ENCODE measurements around the gene OLFM2. TPM values are rescaled to one million over a fixed set of nuclear protein-coding genes. Genes with fewer than 3 reads are reported as not detected.
A peak's percentile ranks its signal among the peaks of the same experiment; 100 is the strongest.

Gene OLFM2
- total RNA-seq, 1 experiment from 2014 or later: not detected

DNA sequence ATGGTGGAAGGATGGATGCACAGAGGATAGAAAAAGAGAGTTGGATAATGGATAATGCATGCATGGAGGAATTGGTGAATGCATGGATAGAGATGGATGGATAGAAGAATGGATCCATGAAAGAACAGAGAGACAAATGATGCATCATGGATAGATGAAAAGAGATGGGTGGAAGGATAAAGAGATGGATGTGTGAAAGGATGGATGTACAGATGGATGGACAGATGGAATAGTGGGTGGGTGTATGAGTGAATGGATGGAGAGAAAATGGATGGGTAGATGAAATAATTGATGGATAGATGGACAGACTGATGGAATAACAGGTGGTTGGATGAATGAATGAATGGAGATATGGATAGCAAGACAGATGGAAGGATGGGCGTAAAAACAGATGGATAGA is 25.7 kb downstream of the OLFM2 start:
- DNase-seq (ENCODE audit: low spot score): no peak

DNA sequence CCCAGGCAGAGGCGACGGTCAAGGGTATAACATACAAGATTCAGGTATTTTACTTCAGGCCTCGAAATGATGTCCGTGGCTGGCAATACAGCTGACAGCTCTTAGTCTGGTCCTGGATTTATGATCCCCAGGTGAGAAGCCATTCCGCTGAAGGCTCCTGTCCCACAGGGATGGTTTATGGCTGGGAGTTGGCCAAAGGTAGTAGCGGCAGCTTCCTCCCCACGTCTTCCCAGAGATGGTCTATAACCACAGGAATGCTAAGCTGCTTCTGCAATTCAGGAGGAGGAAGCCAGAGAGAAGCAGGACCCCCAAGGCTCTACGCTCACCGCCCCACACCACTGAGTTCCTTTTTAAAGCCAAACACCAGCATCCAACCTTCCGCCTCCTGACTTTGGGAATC is 27.1 kb downstream of the OLFM2 start:
- DNase-seq (ENCODE audit: low spot score): no peak

DNA sequence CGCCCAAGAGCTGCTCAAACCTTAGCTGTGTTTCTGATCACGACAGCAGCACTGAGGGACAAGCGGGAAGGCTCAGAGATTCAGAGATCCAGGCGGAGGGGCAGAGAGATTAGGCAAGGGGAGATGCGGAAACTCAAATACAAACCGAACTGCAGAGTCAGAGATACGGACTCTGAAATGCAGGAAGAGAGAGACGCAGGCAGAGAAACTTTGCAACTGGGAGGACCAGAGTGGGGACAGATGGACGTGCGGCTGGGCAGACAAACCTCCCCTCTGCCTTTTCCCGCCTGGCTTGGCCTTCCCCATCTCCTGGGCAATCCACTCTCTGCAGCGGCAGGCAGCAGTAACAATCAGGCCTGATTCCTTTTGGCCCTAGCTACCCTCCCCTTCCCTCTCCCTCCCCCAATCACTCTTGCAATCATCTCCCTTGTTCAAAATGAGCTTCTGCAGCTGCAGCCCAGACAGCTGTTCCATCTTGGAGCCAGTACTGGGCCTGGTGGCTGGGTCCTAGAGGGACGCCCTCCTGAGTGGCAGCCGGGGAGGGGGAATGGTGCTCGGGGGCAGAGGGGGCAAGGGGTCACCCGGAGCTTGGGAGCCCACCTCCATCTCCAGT is 29.7 kb downstream of the OLFM2 start:
- no peak for DNase-seq (ENCODE audit: low spot score)

DNA sequence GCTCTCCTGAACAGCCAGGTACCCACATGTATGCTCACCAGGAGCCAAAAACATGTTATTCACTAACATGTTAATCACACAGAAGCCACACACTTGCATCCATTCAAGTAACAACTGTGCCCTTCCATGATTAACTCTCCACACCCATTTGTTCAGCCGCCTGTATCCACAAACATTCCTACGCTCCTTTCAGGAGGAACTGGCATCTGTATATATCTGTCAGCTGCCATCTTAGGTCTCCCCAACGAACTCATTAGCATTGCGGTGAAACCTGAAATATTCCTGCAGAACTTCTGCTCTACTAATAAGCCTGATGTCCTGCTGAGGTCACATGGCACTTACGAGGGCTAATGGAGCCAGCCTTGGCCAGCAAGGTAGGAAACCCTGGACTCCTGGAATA is 33.0 kb downstream of the OLFM2 start:
- DNase-seq (ENCODE audit: low spot score): no peak

DNA sequence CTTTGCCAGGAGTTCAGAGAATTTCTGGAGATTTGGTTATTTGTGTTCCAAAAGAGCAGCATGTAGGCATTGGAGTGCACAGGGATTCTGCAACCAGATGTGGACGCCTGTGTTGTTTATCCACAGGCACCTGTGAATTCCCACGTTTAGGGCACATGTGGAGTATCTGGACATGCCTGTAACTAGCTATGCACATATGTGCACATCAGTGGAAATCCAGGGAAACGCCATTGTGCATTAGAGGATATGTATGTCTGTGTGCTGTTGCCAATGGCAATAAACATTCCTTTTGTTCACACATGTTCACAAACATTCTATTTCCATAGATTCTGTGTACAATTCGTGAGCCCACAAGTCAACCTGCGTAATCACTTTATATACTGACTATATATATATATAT is 34.7 kb downstream of the OLFM2 start:
- no peak for DNase-seq (ENCODE audit: low spot score)

DNA sequence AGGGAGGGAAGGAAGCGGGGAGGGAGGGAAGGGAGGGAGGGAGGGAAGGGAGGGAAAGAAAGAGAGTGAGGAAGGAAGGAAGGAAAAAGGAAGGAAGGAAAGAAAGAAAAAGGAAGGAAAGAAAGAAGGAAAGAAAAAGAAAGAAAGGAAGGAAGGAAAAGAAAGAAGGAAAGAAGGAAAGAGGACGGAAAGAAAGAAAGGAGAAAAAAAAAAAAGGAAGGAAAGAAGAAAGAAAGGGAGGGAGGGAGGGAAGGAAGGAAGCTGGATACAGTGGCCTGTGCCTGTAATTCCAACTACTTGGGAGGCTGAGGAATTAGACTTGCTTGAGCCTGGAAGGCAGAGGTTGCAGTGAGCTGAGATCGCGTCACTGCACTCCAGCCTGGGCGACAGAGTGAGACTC is 35.3 kb downstream of the OLFM2 start:
- DNase-seq (ENCODE audit: low spot score): no peak

DNA sequence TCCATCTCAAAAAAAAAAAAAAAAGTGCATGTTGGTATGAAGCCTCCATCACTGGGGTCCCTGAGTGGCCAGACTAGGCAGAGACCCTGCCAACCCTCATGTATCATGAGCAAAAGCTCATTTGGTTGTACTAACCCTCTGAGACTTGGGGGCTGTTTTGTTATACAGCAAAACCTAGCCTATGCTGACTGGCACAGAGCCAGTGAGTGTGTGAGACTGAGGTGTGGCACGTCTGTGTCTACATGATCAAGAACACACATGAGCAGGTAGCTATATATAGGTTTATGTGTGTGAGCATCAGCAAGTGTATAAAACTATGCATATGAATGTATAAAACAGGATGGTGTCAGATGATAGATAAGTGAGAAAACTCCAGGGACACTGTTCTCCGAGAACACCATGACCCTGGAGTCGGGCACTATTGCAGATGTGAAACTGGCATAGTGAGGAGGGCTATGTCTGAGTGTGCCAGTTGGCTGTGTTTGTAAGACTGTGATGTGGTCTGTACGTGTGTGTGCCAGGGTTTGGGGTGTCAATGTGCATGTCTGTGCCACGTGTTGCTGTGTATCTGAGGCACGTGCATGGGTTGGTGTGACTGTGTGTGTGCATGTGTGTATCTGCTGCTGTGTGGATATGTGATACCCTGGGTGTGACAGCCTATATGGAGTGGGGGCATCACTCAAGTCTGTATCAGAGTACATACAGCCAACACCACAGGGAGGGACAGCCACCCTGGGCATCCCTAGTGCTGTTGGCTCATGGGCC is 44.5 kb downstream of the OLFM2 start:
- DNase-seq (ENCODE audit: low spot score): no peak

DNA sequence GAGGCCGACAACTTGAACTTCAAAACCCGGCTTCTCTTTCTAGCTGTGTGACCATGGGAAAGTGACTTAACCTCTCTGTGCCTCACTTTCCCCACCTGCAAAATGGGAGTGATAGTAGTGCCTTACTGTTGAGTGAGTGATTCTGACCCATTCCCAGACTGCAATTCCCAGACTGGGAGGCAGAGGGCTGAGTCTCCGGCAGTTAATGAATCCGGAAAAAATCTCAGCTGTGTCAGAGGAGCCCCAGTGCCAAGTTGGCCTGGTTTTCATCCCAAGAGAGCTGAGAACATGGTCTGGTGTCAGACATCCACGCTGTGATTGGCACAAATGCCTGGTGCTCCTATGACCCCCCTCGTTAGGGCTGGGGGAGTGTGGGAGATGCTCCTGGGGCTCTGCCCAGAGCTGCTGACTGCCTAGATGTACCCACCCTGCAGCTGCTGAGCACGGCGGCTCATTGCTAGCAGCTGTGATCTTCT is 51.2 kb downstream of the OLFM2 start:
- DNase-seq (ENCODE audit: low spot score): no peak

DNA sequence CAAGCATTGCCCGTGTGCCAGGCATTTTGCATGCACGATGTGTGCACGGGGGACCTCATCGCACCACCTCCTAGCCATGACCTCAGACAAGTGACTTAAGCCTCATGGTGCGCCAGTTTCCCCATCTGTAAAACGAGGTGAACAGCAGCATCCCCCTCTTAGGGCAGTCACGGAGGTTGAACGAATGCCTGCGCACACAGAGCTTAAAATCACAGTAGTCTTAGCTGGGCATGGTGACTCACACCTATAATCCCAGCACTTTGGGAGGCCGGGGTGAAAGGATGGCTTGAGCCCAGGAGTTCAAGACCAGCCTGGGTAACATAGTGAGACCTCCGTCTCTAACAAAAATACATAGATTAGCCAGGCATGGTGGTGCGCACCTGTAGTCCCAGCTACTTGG is 52.6 kb downstream of the OLFM2 start:
- DNase-seq (ENCODE audit: low spot score): no peak

DNA sequence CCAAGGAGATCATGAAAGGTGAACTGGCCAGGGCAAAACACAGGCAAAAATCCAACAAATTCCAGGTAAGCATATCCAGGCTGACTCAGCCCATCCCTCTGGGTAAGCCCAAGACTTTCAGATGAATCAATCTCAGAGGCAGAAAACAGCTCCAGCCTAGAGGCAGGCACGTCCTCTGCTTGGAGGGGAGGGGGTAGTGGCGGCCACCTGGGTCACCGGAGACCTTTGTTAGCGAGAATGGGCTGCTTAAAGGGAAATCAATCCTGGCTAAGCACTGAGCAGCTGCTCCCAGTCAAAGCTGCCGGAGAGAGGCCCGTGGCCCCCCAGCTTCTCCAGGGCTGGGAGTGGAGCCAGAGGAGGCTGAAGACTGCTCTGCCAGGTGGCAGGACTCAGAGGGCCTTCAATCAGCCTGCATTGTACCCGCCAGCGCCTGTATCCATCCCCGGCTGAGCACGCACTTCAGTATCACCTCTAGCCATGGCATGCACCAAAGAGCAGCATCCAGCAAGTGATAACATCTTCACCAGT is 53.0 kb downstream of the OLFM2 start:
- DNase-seq (ENCODE audit: low spot score): no peak

DNA sequence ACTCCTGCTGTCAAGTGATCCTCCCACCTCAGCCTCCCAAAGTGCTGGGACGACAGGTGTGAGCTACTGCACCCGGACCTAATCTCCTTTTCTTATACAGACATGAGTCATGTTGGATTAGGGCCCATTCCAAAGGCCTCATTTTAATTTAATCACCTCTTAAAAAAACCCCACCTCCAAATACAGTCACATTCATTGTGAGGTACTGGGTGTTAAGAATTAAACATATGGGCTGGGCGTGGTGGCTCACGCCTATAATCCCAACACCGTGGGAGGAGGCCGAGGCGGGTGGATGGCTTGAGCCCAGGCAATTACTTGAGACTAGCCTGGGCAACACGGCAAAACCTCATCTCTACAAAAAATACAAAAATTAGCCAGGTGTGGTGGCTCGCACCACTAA is 54.6 kb downstream of the OLFM2 start:
- DNase-seq (ENCODE audit: low spot score): no peak

DNA sequence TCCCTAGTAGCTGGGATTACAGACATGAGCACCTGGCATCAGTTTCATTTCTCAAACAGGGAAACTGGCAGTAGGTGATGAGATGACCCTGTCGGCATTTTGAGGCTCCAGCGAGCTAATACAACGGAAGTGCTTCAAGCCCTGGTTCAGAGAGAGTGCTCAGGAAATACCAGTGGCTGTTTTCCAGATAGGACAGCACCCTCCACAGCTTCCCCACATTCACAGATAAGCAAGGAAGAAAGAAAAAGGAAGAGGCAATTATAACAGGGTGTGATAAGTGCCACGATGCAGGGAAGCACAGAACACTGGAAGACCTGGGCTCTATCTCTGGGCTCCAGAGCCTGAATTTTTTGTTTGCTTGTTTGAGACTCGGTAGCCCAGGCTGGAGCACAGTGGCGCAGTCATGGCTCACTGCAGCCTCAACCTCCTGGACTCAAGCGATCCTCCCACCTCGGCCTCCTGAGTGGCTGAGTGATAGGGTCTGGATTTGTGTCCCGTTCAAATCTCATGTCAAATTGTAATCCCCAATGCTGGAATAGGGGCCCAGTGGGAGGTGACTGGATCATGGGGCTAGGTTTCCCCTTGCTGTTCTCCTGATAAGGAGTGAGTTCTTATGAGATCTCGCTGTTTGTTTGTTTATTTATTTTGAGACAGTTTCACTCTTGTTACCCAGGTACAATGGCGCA is 57.7 kb downstream of the OLFM2 start:
- DNase-seq (ENCODE audit: low spot score): no peak

DNA sequence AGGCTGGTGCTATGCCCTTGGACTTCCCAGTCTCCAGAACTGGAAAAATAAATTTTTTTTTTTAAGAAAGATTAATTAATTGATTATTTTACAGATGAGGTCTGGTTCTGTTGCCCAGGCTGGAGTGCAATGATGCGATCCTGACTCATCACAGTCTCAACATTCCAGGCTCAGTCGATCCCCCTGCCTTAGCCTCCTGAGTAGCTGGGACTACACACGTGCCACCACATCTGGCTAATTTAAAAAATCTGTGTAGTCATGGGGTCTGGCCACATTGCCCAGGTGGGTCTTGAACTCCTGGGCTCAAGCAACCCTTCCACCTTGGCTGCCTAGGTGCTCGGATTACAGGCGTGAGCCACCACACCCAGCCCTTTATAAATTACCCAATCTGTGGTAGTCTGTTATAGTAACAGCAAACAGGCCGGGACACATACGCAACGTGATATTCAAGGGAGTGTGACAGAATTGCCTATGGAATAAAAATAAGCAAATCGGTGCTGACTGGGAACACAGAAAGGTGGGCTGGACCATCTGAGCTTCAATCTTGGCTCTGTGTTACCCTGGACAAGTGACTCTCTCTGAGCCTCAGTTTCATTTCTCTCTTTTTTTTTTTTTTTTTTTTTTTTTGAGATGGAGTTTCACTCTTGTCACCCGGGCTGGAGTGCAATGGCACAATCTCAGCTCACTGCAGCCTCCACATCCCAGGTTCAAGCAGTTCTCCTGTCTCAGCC is 58.4 kb downstream of the OLFM2 start:
- no peak for DNase-seq (ENCODE audit: low spot score)

DNA sequence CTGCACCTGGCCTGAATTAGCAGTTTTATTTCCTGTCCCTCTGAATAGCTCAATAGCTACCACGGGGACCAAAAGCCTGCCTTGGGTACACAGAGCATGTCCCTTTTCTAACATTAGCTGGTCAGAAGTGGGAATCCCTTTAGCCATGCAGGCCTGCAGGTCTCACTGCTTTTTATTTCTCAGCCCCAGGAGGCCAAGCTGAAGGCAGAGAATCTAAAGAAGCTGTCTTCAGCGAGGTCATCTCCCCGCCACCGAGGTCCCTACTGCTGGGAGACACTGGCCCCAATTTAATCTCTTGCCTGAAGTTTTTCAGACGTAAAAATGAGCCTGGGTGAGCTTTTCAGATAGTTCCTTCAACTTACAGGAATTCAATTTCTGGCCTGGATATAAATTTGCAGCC is 60.5 kb downstream of the OLFM2 start:
- no peak for DNase-seq (ENCODE audit: low spot score)

DNA sequence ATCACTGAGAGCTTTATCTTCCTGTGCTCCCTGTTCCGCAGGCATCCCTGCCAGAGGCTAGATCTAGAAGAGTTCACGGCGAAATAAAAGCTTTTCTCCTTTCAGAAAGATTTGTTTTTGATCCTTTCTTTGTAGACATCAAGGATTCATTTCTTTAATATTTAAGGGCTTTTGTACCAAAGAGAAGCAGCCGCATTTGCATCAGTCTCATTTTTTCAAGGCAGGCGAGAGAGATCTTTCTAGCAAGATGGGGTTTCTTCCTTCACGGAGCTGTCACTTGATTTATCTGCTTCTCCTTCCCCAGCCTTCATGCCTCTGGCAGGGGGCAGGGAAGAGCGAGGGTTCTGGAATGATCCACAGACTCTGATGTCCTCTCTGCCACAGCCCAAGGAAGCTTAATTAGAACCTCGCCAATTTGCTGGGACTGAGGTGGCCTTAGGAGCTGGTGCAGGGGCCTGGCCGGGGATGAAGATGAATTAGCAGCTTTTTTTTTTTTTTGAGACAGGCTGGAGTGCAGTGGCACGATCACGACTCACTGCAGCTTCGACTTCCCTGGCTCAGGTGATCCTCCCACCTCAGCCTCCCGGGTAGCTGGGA is 61.2 kb downstream of the OLFM2 start:
- no peak for DNase-seq (ENCODE audit: low spot score)

DNA sequence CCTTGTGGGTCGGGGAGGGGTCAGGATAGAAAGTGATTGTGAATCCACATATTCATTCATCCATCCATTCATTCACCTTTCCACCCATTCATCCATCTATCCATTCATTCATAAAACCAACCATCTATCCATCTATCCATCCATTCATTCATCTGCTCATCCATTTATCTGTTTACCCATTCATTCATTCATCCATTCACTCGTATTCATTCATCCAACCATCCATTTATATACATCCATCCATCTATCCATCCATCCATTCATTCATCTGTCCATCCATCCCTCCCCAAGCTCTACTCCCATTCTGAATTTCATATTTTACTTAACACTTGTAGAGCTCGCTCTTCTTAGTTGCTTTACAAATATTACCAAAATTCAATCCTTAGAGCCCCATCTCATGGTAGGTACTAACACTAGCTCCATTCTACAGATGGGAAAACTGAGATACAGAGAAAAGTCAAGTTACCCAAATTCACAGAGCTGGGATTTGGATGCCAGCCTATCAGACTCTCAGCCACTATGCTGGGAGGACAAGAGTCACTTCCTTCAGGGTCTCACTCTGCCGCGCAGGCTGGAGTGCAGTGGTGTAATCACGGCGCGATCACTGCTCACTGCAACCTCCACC is 63.6 kb downstream of the OLFM2 start:
- no peak for DNase-seq (ENCODE audit: low spot score)

DNA sequence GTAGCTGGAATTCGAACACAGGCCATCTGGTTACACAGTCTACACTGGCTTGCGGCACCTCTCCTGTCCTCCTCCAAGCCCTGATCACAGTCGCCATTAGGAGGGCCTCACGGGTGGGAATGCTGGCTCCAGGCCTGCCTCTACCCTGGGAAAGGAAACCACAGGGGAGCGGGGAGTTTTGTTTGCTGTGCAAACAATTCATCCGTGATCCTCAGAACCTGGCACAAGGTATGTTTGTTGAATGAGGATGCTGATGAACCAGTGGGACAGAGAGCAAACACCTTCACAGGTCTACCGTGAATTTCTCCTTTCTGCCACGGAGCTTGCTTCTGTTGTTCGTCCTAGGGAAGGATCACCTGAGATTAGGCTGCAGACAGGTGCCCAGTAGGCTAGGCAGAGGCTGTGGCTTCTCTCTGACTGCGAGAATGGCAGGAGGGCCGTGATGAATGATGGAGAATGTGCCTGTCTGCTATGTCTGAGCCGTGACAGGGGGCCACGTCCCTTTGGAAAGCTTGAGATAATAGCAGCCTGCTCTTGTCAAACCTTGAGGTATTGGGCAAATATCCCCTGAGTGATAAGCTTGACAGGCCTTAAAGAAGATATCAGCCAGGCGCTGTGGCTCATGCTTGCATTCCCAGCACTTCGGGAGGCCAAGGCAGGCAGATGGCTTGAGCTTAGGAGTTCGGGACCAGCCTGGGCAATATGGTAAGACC is 64.5 kb downstream of the OLFM2 start:
- DNase-seq (ENCODE audit: low spot score): peak; percentile 4

DNA sequence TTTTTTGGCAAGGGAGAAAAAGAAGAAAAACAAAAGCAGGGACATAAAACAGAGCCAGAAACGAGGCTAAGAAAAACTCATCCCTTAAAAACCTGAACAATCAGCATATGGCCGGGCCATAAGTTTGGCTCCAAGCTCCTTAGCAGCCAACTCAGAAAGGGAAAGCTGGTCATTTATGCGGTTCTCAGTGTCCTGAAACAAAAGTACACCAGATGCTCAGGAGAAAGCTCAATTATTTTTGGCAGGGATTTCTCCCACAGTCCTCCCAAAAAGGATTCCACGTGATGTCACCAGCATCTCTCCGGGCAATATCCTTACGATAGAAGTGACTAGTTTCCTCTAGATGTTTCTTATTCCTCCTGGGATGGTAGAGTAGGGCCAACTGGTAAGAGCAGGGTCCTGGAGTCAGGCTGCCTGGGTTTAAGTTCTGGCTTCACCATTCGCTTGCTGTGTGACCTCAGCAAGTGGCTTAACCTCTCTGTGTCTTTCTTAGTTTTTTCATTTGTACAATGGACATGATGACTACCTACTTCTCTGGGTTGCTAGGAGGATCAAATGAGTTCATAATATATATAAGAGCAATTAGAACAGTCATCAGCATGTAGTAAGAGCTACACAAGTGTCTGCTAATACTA is 67.2 kb downstream of the OLFM2 start:
- no peak for DNase-seq (ENCODE audit: low spot score)

DNA sequence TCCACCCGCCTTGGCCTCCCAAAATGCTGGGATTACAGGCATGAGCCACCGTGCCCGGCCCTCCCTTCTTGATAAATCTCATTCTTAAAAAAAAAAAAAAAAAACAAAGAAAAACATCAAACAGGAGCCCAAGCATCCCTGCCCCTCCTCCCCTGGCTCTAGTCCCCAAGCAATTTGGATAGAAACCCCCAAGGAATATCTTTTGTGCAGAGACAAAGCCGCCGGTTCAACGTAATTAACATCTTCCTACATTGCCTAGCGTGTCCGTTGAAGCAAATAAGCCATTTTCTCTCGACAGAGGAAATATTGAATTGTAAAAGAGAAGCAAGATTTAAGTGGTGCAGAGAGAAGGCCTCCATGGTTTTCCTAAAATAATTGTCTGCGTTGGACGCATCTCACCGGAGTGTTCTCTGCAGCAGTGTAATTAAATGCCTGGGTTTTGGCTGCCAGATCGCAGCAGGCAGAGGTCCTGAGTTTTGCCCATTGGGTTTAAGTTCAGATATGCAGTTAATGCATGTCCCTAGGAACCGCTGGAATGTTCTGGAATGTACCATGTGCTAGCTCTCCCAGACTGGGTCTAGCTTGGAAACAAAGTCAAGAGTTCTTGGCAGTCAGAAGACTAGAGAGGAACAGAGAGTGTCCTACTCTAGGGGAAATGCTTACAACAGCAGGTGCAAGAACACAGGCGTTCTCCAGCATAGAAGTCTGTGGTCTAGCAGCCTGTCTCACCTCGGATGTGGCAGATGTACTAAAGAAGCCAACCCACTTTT is 70.4 kb downstream of the OLFM2 start:
- DNase-seq (ENCODE audit: low spot score): no peak

Data from HT-29 (cell line).